Prostate gland (tissue), 2 donors: ENCODE results near the gene PSRC1. TPM values are rescaled to one million over a fixed set of nuclear protein-coding genes. Genes with fewer than 3 reads are reported as not detected.

Experiments
- DNase-seq: peaks from one replicate; pipeline ENCODE4 v3.0.0-alpha.2; 2019; ENCODE audit warnings: low spot score
- H3K27ac ChIP-seq, 2 donors: fragments of 200-600 bp; sonication (generic); 2 replicates each; pipeline ENCODE4 v1.5.1; 2017 to 2019
- H3K27me3 ChIP-seq: fragments of 200-600 bp; sonication (generic); replicated peaks from 2 replicates; pipeline ENCODE4 v1.5.1; 2019; ENCODE audit not compliant: insufficient read depth
- H3K36me3 ChIP-seq, 2 donors: fragments of 200-600 bp; sonication (generic); 1 replicate in 1 of 2; 2 replicates in 1 of 2; pipeline versions ENCODE4 v1.5.1 to v1.8.1; 2017 to 2019
- H3K4me1 ChIP-seq: fragments of 200-600 bp; sonication (generic); replicated peaks from 2 replicates; pipeline ENCODE4 v1.5.1; 2019
- H3K4me3 ChIP-seq, 2 donors: fragments of 200-600 bp; sonication (generic); 2 replicates each; pipeline ENCODE4 v1.5.1; 2017 to 2019
- H3K9me3 ChIP-seq: fragments of 200-600 bp; sonication (generic); 2 replicates; pipeline ENCODE4 v1.5.1; 2017
- CTCF ChIP-seq, 4 experiments: fragments of 200-600 bp in 2 of 4; fragments of 450-650 bp in 2 of 4; sonication (generic) in 2 of 4; IDR thresholded peaks; 1 replicate in 3 of 4; 2 replicates in 1 of 4; pipeline ENCODE4 v1.5.1; 2016 to 2019; ENCODE audit warnings: antibody characterized with exemption in 4 of 4, mild to moderate bottlenecking in 2 of 4, moderate library complexity in 2 of 4
- POLR2A ChIP-seq: fragments of 450-650 bp; IDR thresholded peaks from one replicate; pipeline ENCODE4 v1.6.1; 2016; ENCODE audit warnings: antibody characterized with exemption, mild to moderate bottlenecking
- POLR2AphosphoS5 ChIP-seq: sonication (generic); formaldehyde crosslinking; IDR thresholded peaks from one replicate; pipeline ENCODE4 v1.6.1; 2017; ENCODE audit warnings: antibody characterized with exemption
- WGBS: methylation state at CpG from one replicate; pipeline ENCODE4 v1.1.5; 2018; 5-methylcytosine and 5-hydroxymethylcytosine counted together
- intact Hi-C: fragments of 100-400 bp; cut with DNase I; formaldehyde crosslinking; loops from one replicate; pipeline ENCODE4 v1.14.2; 2022
- total RNA-seq, 2 donors: library from RNA; depleted of rRNA; stranded (reverse); fragments of >200 nt; gene quantifications; one replicate each; pipeline ENCODE4 v1.1.0, GENCODE V29; 2016

PSRC1 gene
- total RNA-seq, 2 donors from 2014 or later, result 9.1 to 40.0 TPM

- no peak for TF ChIP-seq POLR2AphosphoS5
- TF ChIP-seq CTCF (IDR thresholded peaks at IDR 0.05), result no peak
- no peak for TF ChIP-seq POLR2A
- no peaks in the 10 kb centered on the region for H3K9me3 ChIP-seq
- WGBS, result 75% methylated on average over 8 of the region's 8 CpGs
- H3K27ac ChIP-seq, result no peak overlapping the region
- DNase-seq, result no peak
- no peaks in the 10 kb centered on the region for H3K36me3 ChIP-seq
- no peak overlapping the region for H3K4me3 ChIP-seq
- H3K27me3 ChIP-seq, result no peaks in the 10 kb centered on the region
- intact Hi-C loops, result no loop called here
- H3K4me1 ChIP-seq, result no peaks in the 10 kb centered on the region
Measured at GRCh38 chr1:109243860-109244552, 38.9 kb downstream of the PSRC1 start.

GRCh38 chr1:109243221-109243620 lies 39.7 kb downstream of the PSRC1 start:
- no peaks in the 10 kb centered on the region for H3K36me3 ChIP-seq
- no peak overlapping the region for H3K27ac ChIP-seq
- no peaks in the 10 kb centered on the region for H3K4me1 ChIP-seq
- TF ChIP-seq CTCF (IDR thresholded peaks at IDR 0.05) (no peak), POLR2AphosphoS5 (no peak)
- no peaks in the 10 kb centered on the region for H3K27me3 ChIP-seq
- WGBS, result 69% methylated on average over 5 of the region's 5 CpGs
- no peak overlapping the region for H3K4me3 ChIP-seq
- intact Hi-C loops, result no loop called here
- H3K9me3 ChIP-seq, result no peaks in the 10 kb centered on the region
- no peak for DNase-seq

- Histone ChIP-seq H3K27ac (no peak overlapping the region), H3K27me3 (no peaks in the 10 kb centered on the region), H3K36me3 (no peaks in the 10 kb centered on the region), H3K9me3 (no peaks in the 10 kb centered on the region), H3K4me1 (no peaks in the 10 kb centered on the region), H3K4me3 (no peak overlapping the region)
- no peak for DNase-seq
- TF ChIP-seq POLR2AphosphoS5, result no peak
- no peak for TF ChIP-seq POLR2A
- TF ChIP-seq CTCF (IDR thresholded peaks at IDR 0.05), result no peak
- intact Hi-C loops, result no loop called here
- 31% methylated on average over 7 of the region's 7 CpGs for WGBS
Measured at GRCh38 chr1:109242387-109242786, 40.6 kb downstream of the PSRC1 start.

GRCh38 chr1:109241841-109242345 lies 41.1 kb downstream of the PSRC1 start:
- H3K4me3 ChIP-seq, result no peak overlapping the region
- TF ChIP-seq CTCF (IDR thresholded peaks at IDR 0.05) (no peak), POLR2A (no peak), POLR2AphosphoS5 (no peak)
- no peaks in the 10 kb centered on the region for H3K9me3 ChIP-seq
- intact Hi-C loops, result no loop called here
- no peaks in the 10 kb centered on the region for H3K27me3 ChIP-seq
- whole genome bisulfite sequencing, result 47% methylated on average over 8 of the region's 8 CpGs
- no peak overlapping the region for H3K27ac ChIP-seq
- H3K4me1 ChIP-seq, result no peaks in the 10 kb centered on the region
- no peak for DNase-seq
- H3K36me3 ChIP-seq, result no peaks in the 10 kb centered on the region

GRCh38 chr1:109241344-109241743 lies 41.6 kb downstream of the PSRC1 start:
- Histone ChIP-seq H3K36me3 (peaks cover 0 to 3% of the 10 kb centered on the region in 2 donors), H3K27ac (no peak overlapping the region), H3K9me3 (no peaks in the 10 kb centered on the region), H3K27me3 (no peaks in the 10 kb centered on the region), H3K4me1 (no peaks in the 10 kb centered on the region), H3K4me3 (no peak overlapping the region)
- TF ChIP-seq POLR2A, result no peak
- TF ChIP-seq POLR2AphosphoS5, result no peak
- no peak for TF ChIP-seq CTCF (IDR thresholded peaks at IDR 0.05)
- WGBS, result 52% methylated on average over 6 of the region's 6 CpGs
- DNase-seq, result no peak
- intact Hi-C loops, result no loop called here
